ENCODE data around the gene ASIC4. TPM values are rescaled to one million over a fixed set of nuclear protein-coding genes. Genes with fewer than 3 reads are reported as not detected.

Gene ASIC4
- total and polyA plus RNA-seq, 3 experiments from 2014 or later = not detected

DNA sequence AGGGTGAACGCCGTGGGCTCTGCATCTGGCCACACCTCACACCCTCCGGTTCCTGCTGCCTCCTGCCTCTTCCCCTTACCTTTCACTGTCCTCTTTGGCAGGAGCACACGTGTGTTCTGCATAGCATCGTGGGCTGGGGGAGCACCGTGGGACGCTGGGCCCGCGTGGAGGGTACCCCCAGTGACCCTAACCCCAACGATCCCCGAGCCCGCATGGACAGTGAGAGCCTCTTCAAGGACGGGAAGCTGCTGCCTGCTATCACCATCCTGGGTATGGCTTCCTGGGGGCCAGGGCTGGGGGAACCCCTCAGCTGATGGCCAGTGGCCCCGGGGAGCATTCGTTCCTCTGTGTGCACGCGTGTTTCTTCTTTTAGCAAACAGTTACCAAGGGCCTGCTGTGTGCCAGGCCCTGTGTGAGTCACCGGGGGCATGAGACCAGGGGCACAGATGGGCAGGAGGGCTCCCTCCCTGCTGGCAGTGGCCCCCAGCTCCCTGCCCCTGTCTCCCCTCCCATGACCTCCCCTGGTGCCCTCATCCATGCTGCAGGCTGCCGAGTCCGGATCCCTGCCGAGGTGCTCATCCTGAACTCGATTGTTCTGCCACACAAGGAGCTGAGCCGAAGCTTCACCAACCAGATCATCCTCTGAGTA, 8.0 kb upstream of the ASIC4 start:
- Histone ChIP-seq H3K4me3 (ENCODE audit: low read length) (no peak overlapping the region), H3K9me3 (ENCODE audit: low read length) (no peaks in the 10 kb centered on the region), H3K27me3 (ENCODE audit: insufficient read depth, low read length, poor library complexity, severe bottlenecking) (no peaks in the 10 kb centered on the region), H3K4me1 (ENCODE audit: insufficient read depth, low read length) (peaks cover 15% of the 10 kb centered on the region), H3K36me3 (ENCODE audit: insufficient read depth, low read length) (peaks cover 14% of the 10 kb centered on the region), H3K27ac (ENCODE audit: low read depth, low read length) (no peak overlapping the region)
- H3K4me3 Mint-ChIP-seq = no peak overlapping the region
- H3K27ac Mint-ChIP-seq = no peak overlapping the region
- peaks cover 9 to 16% (median 11%) of the 10 kb centered on the region in 3 donors for H3K4me1 Mint-ChIP-seq
- peaks cover 0 to 4% (median 0%) of the 10 kb centered on the region in 5 donors for H3K9me3 Mint-ChIP-seq
- ChIA-PET CTCF (interaction anchor here (0.6 to 6.7 kb wide), 3 partner anchors 10 to 25 kb away, joined by 3 to 36 read pairs (median 3); partner anchors contain the start of gene GMPPA), POLR2A (no interaction called here)
- DNase-seq = no peak
- H3K36me3 Mint-ChIP-seq = peaks cover 9 to 50% (median 19%) of the 10 kb centered on the region in 3 donors
- H3K27me3 Mint-ChIP-seq = peaks cover 18 to 26% of the 10 kb centered on the region in 2 donors

DNA sequence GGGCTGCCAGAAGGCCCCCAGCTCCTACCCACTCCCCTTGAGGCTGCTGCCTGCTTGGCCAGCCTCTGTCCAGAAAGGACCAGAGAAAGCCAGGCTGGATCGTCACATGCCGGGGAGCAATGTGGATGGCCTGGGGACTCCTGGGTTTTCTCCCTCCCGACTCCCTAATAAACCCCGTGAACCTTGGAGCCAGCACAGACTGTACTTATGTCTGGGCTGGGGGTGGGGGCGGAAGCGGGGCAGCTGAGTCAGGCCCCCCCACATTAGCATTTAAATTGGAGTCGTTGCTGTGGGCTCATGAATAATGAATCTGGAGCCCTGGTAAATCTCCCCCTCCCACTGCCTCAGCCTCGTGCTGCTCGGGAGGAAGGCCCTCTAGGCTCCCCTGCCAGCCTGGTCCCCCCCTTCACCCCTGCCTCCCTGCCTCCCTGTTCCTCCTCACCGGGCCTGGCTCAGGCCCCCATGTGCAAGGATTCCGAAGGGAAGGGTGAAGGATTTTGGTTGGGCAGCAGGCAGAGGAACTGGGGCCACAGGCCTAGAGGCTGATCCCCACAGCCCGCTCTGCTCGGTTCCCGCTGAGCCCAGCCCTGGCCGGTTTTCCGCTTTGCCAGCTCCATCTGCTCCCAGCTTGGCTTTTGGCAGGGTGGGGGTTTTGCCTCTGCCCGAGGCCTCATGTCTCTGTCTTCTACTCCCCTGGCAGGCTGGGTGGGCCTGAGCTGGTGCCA, 7.3 kb upstream of the ASIC4 start:
- Histone ChIP-seq H3K27me3 (ENCODE audit: insufficient read depth, low read length, poor library complexity, severe bottlenecking) (no peaks in the 10 kb centered on the region), H3K9me3 (ENCODE audit: low read length) (no peaks in the 10 kb centered on the region), H3K27ac (ENCODE audit: low read depth, low read length) (no peak overlapping the region), H3K4me1 (ENCODE audit: insufficient read depth, low read length) (peaks cover 15% of the 10 kb centered on the region), H3K4me3 (ENCODE audit: low read length) (no peak overlapping the region), H3K36me3 (ENCODE audit: insufficient read depth, low read length) (peaks cover 14% of the 10 kb centered on the region)
- ChIA-PET POLR2A (no interaction called here), CTCF (interaction anchor here (0.6 to 6.7 kb wide), 6 partner anchors 11 to 34 kb away, joined by 3 to 36 read pairs (median 4); partner anchors contain the start of gene GMPPA)
- Mint-ChIP-seq H3K9me3 (peaks cover 0 to 4% (median 0%) of the 10 kb centered on the region in 5 donors), H3K4me1 (peaks cover 8 to 17% (median 11%) of the 10 kb centered on the region in 3 donors), H3K36me3 (peaks cover 9 to 47% (median 19%) of the 10 kb centered on the region in 3 donors), H3K4me3 (no peak overlapping the region), H3K27me3 (peaks cover 23 to 32% of the 10 kb centered on the region in 2 donors), H3K27ac (no peak overlapping the region)
- DNase-seq = no peak

DNA sequence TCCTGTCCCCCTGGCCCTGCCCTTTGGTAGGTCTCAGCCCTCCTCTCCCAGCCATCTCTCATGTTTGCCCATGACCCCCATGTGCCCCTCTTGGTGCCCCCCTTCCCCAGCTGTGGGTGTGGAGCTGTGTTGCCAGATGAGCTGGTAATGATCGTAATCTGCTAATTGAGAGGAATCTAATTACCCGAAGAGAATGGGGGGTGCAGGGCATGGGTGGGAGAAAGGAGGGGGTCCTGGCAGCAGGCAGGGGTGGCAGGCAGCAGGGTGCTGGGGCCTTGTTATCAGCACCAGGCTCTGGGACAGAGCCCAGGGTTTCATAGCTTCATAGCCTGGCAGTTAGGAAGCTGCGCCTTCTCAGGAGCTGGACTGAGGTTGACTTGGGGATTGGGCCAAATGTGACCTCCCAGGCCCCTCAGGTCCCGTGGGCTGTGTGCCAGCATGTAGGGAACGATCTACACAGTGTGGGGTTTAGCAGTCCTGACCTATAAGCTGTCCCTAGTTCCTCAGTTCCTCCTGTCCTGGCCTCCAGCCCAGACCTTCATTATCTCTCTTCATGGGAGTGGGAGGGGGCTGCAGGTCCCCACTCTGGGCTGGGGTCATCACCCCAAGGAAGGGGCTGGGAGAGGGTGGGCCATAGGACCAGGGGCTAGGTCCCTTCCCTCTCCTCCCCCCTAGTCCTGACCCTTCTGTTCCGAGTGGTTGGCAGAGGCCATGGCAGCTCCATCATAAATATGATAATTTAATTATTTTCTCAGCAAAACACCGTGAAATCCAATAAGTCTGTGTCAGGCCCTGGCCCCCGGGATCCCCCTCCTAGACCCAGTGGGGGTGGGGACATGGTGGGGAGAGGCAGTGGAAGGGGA, 6.5 kb upstream of the ASIC4 start:
- peaks cover 28 to 37% of the 10 kb centered on the region in 2 donors for H3K27me3 Mint-ChIP-seq
- ChIA-PET POLR2A (no interaction called here), CTCF (interaction anchor here (0.9 to 6.7 kb wide), 4 partner anchors 12 to 33 kb away, joined by 3 to 36 read pairs (median 4); partner anchors contain the start of gene GMPPA)
- H3K4me3 Mint-ChIP-seq = no peak overlapping the region
- Histone ChIP-seq H3K4me3 (ENCODE audit: low read length) (no peak overlapping the region), H3K27me3 (ENCODE audit: insufficient read depth, low read length, poor library complexity, severe bottlenecking) (peaks cover 4% of the 10 kb centered on the region), H3K4me1 (ENCODE audit: insufficient read depth, low read length) (peaks cover 15% of the 10 kb centered on the region), H3K27ac (ENCODE audit: low read depth, low read length) (no peak overlapping the region), H3K36me3 (ENCODE audit: insufficient read depth, low read length) (peaks cover 14% of the 10 kb centered on the region), H3K9me3 (ENCODE audit: low read length) (no peaks in the 10 kb centered on the region)
- H3K27ac Mint-ChIP-seq = no peak overlapping the region
- peaks cover 0 to 4% (median 0%) of the 10 kb centered on the region in 5 donors for H3K9me3 Mint-ChIP-seq
- DNase-seq = no peak
- H3K4me1 Mint-ChIP-seq = peaks cover 10 to 21% (median 11%) of the 10 kb centered on the region in 3 donors
- peaks cover 9 to 43% (median 19%) of the 10 kb centered on the region in 3 donors for H3K36me3 Mint-ChIP-seq

DNA sequence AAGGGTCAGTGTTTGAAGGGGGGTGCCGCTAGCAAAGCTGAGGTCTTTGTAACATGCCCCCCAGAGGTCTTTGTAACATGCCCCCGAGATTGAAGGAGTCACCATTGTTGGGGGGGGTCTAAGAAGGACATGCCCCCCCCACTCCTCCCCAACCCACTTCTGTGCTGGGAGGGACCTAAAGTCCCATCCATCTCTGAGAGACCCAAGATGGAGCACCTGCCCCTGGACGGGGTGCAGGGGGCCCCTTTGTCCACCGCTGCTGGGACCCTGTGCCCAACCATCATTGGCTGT, 5.9 kb upstream of the ASIC4 start:
- peaks cover 14% of the 10 kb centered on the region for H3K36me3 ChIP-seq (ENCODE audit: insufficient read depth, low read length)
- ChIA-PET POLR2A (no interaction called here), CTCF (interaction anchor here (1.9 to 6.7 kb wide), 2 partner anchors 12 to 17 kb away, joined by 7 to 36 read pairs; partner anchors contain the start of gene GMPPA)
- peaks cover 9 to 41% (median 18%) of the 10 kb centered on the region in 3 donors for H3K36me3 Mint-ChIP-seq
- H3K27me3 Mint-ChIP-seq = peaks cover 32 to 43% of the 10 kb centered on the region in 2 donors
- no peaks in the 10 kb centered on the region for H3K9me3 ChIP-seq (ENCODE audit: low read length)
- peaks cover 12 to 26% (median 12%) of the 10 kb centered on the region in 3 donors for H3K4me1 Mint-ChIP-seq
- H3K27me3 ChIP-seq (ENCODE audit: insufficient read depth, low read length, poor library complexity, severe bottlenecking) = peaks cover 8% of the 10 kb centered on the region
- no peak overlapping the region for H3K4me3 Mint-ChIP-seq
- no peak overlapping the region for H3K27ac ChIP-seq (ENCODE audit: low read depth, low read length)
- H3K27ac Mint-ChIP-seq = no peak overlapping the region
- no peak for DNase-seq
- H3K4me1 ChIP-seq (ENCODE audit: insufficient read depth, low read length) = peaks cover 15% of the 10 kb centered on the region
- H3K9me3 Mint-ChIP-seq = peaks cover 0 to 4% (median 0%) of the 10 kb centered on the region in 5 donors
- H3K4me3 ChIP-seq (ENCODE audit: low read length) = no peak overlapping the region

DNA sequence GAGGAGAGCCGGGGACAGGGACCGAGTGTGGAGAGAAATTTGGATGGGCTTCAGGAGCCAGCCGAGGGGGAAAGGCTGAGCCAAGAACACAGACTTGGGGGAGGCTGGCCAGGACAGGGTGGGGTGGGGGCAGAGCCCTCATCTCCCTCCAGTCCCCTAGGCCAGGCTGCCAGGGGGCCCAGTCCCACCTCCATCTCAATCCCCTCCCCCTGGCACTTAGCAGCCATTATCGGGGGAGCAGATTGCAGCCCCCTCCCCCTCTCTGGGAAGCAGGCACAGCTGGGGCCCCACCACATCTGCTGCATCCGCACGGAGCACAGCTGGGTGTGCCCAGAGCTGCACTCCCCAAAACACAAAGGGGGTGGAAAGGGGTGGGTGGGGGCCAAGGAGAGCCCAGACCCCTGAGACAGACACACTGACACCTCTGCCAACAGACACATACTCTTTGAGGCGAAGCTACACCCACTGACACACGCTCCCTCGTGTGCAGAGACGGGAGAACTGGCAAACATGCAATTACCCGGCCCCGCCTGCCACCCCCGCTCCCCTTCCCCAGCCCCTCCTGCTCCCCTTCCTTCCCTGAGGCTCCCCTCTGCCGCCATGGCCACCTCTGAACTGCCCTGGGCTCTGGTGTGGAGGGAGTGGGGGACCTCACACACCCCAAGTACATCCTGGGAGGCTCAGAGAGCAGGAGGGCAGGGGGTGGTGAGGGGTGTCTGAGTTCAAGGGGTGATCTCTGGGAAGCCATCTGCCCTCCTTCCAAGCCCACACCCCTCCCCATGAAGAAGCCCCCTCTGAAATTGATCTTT, 5.1 kb upstream of the ASIC4 start:
- H3K27me3 ChIP-seq (ENCODE audit: insufficient read depth, low read length, poor library complexity, severe bottlenecking) = peaks cover 12% of the 10 kb centered on the region
- H3K4me1 ChIP-seq (ENCODE audit: insufficient read depth, low read length) = peaks cover 15% of the 10 kb centered on the region
- peaks cover 39 to 50% of the 10 kb centered on the region in 2 donors for H3K27me3 Mint-ChIP-seq
- CTCF ChIA-PET = interaction anchor here (1.0 to 6.7 kb wide), 7 partner anchors 9 to 71 kb away, joined by 3 to 36 read pairs (median 7); partner anchors contain the start of gene GMPPA
- H3K9me3 Mint-ChIP-seq = peaks cover 0 to 4% (median 0%) of the 10 kb centered on the region in 5 donors
- H3K4me1 Mint-ChIP-seq = peaks cover 17 to 34% (median 19%) of the 10 kb centered on the region in 3 donors
- DNase-seq = no peak
- H3K36me3 Mint-ChIP-seq = peaks cover 5 to 33% (median 10%) of the 10 kb centered on the region in 3 donors
- peak overlapping the region in 1 of 8 donors; percentile 21 for H3K27ac Mint-ChIP-seq
- no peak overlapping the region for H3K4me3 ChIP-seq (ENCODE audit: low read length)
- POLR2A ChIA-PET = no interaction called here
- no peaks in the 10 kb centered on the region for H3K9me3 ChIP-seq (ENCODE audit: low read length)
- peak overlapping the region; percentile 38 for H3K27ac ChIP-seq (ENCODE audit: low read depth, low read length)
- H3K36me3 ChIP-seq (ENCODE audit: insufficient read depth, low read length) = peaks cover 8% of the 10 kb centered on the region
- H3K4me3 Mint-ChIP-seq = peak overlapping the region in 6 of 7 donors; percentile 19 to 71 (median 58)

DNA sequence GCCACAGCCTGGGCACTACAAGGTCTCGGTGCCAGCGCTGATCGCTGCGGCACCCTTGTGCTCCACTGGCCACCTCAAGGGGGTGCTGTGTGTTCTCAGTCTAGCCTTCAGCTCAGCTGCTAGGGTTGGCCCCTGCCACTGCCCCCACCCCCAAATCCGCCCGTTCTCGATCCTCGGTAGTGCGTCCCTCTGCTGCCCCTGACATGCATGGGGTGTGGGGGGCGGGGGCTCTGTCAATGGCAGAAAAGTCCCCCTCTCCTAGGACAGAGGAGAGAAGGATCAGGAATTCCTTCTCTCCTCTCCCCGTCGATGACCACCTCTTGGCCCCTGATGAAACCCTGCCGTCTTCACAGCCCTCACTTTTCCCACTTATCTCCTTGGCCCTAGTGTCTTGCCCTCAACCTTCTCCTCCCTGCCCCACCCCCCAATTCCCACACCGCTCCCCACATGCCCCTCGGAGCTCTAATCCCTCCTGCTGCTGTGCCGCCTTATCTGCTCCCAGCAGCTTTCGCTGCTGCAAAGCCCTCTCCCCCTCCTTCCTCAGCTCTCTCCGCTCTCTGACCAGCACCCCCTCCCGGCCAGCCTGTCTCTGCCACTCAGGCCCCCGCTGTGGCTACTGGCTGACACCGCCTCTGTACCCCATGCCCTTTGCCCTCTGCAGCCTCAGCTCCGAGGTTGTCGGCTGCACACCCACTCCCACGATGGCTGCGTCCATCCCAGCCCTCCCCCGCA, 4.3 kb upstream of the ASIC4 start:
- ChIA-PET POLR2A (interaction anchor here (1.0 kb wide), 1 partner anchor 11 kb away, joined by 5 read pairs; the partner anchor contains the start of gene GMPPA), CTCF (interaction anchor here (0.6 to 6.7 kb wide), 12 partner anchors 9 to 101 kb away, joined by 3 to 36 read pairs (median 4); partner anchors contain the start of gene GMPPA)
- Histone ChIP-seq H3K36me3 (ENCODE audit: insufficient read depth, low read length) (peaks cover 2% of the 10 kb centered on the region), H3K4me1 (ENCODE audit: insufficient read depth, low read length) (peaks cover 15% of the 10 kb centered on the region), H3K27me3 (ENCODE audit: insufficient read depth, low read length, poor library complexity, severe bottlenecking) (peaks cover 12% of the 10 kb centered on the region), H3K27ac (ENCODE audit: low read depth, low read length) (peak overlapping the region; percentile 43), H3K4me3 (ENCODE audit: low read length) (no peak overlapping the region), H3K9me3 (ENCODE audit: low read length) (no peaks in the 10 kb centered on the region)
- peaks cover 0 to 4% (median 0%) of the 10 kb centered on the region in 5 donors for H3K9me3 Mint-ChIP-seq
- peaks cover 1 to 25% (median 3%) of the 10 kb centered on the region in 3 donors for H3K36me3 Mint-ChIP-seq
- peak overlapping the region in 1 of 8 donors; percentile 21 for H3K27ac Mint-ChIP-seq
- peaks cover 42 to 56% of the 10 kb centered on the region in 2 donors for H3K27me3 Mint-ChIP-seq
- DNase-seq = peak in 4 of 5 donors; percentile 7 to 42 (median 29)
- peak overlapping the region in 6 of 7 donors; percentile 19 to 71 (median 58) for H3K4me3 Mint-ChIP-seq
- peaks cover 17 to 37% (median 20%) of the 10 kb centered on the region in 3 donors for H3K4me1 Mint-ChIP-seq
